Lower leg skin (tissue), 4 donors: Measurements from ENCODE around the gene HOXB1. TPM values are rescaled to one million over a fixed set of nuclear protein-coding genes. Genes with fewer than 3 reads are reported as not detected.

Experiments
- DNase-seq, 2 donors: peaks; one replicate each; pipeline ENCODE4 v3.0.0-alpha.2; 2019; ENCODE audit warnings: low spot score in 2 of 2
- H3K4me3 ChIP-seq: fragments of 200-600 bp; sonication (generic); 2 replicates; pipeline ENCODE4 v1.5.1; 2017; ENCODE audit warnings: mild to moderate bottlenecking, low read depth; ENCODE audit not compliant: poor library complexity, severe bottlenecking
- POLR2A ChIP-seq, 2 donors: fragments of 450-650 bp; IDR thresholded peaks; one replicate each; pipeline ENCODE4 v1.6.1; 2016 to 2017; ENCODE audit warnings: antibody characterized with exemption in 2 of 2, mild to moderate bottlenecking in 1 of 2, moderate library complexity in 1 of 2
- WGBS, 2 donors: methylation state at CpG; one replicate each; pipeline ENCODE4 v1.1.5; 2018; 5-methylcytosine and 5-hydroxymethylcytosine counted together
- intact Hi-C: fragments of 100-400 bp; cut with DNase I; formaldehyde crosslinking; loops from one replicate; pipeline ENCODE4 v1.15.0; 2023; ENCODE audit warnings: low total_unique reads
- total RNA-seq, 4 donors: library from RNA; depleted of rRNA; stranded (reverse); fragments of >200 nt; gene quantifications; one replicate each; pipeline ENCODE4 v1.1.0, GENCODE V29; 2016
- TF ChIP-seq, protein P1 (sequence below), 3 donors: fragments of 450-650 bp; IDR thresholded peaks; one replicate each; pipeline ENCODE4 v1.5.1; 2016; ENCODE audit warnings: antibody characterized with exemption in 3 of 3, mild to moderate bottlenecking in 3 of 3, moderate library complexity in 2 of 3

Gene HOXB1
- total RNA-seq, 4 donors from 2014 or later: 0.19 to 0.52 TPM; not detected in 2

DNA sequence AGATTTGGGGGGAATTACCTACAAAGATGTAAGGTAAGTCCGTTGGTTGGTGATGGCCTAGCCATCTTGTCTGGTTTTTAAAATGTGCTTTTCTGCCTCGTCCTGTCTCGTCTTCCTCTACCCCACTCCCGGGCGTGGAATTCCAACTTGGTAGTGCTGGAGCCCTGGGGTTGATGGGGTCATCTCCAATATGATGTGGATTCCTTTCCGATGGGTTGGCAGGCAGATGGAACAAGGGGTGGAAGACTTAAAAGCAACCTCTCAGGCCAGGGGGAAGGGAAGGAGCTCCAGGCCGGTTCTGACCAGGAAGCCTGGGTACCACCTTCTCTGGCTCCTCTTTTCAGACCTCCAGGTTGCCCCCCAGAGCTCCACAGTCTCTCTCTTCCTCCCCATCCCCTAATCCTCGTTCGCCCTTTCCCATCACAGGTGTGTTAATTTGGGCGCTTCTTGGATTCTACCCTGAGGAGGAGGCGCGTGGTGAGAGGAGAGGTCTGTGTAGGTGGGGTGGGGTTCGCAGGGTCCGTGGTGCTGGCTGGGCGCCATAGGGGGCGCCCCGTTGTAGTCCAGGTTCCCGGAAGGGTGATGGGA lies 19.2 kb upstream of the HOXB1 start:
- no peak overlapping the region for H3K4me3 ChIP-seq
- 78 to 81% methylated on average over 18 of the region's 18 CpGs for WGBS, 2 donors
- no peak for TF ChIP-seq POLR2A (IDR thresholded peaks at IDR 0.05)
- TF ChIP-seq, protein P1, sequence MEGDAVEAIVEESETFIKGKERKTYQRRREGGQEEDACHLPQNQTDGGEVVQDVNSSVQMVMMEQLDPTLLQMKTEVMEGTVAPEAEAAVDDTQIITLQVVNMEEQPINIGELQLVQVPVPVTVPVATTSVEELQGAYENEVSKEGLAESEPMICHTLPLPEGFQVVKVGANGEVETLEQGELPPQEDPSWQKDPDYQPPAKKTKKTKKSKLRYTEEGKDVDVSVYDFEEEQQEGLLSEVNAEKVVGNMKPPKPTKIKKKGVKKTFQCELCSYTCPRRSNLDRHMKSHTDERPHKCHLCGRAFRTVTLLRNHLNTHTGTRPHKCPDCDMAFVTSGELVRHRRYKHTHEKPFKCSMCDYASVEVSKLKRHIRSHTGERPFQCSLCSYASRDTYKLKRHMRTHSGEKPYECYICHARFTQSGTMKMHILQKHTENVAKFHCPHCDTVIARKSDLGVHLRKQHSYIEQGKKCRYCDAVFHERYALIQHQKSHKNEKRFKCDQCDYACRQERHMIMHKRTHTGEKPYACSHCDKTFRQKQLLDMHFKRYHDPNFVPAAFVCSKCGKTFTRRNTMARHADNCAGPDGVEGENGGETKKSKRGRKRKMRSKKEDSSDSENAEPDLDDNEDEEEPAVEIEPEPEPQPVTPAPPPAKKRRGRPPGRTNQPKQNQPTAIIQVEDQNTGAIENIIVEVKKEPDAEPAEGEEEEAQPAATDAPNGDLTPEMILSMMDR (IDR thresholded peaks at IDR 0.05): no peak
- no peak for DNase-seq
- intact Hi-C loops: no loop called here

DNA sequence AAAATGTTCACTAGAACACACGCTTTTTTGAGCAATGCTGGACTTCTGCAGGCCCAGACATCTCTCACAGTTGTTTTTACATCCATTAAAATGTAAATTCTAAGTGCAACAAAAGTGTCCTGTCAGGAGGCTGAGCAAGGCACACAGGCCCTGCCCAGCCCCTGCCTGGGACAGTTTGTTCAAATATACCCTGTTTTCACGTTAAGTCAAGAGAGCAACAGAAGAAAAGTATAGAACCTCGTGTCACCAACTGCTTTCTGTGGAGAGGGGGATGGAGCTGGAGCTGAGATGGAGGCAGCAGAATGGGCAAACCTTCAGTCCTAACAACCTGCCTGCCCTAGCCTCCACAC lies 18.4 kb upstream of the HOXB1 start:
- TF ChIP-seq, protein P1 (IDR thresholded peaks at IDR 0.05): no peak
- TF ChIP-seq POLR2A (IDR thresholded peaks at IDR 0.05): no peak
- DNase-seq: no peak
- intact Hi-C loops: no loop called here
- H3K4me3 ChIP-seq: no peak overlapping the region
- 75 to 76% methylated on average over 3 of the region's 3 CpGs for WGBS, 2 donors

DNA sequence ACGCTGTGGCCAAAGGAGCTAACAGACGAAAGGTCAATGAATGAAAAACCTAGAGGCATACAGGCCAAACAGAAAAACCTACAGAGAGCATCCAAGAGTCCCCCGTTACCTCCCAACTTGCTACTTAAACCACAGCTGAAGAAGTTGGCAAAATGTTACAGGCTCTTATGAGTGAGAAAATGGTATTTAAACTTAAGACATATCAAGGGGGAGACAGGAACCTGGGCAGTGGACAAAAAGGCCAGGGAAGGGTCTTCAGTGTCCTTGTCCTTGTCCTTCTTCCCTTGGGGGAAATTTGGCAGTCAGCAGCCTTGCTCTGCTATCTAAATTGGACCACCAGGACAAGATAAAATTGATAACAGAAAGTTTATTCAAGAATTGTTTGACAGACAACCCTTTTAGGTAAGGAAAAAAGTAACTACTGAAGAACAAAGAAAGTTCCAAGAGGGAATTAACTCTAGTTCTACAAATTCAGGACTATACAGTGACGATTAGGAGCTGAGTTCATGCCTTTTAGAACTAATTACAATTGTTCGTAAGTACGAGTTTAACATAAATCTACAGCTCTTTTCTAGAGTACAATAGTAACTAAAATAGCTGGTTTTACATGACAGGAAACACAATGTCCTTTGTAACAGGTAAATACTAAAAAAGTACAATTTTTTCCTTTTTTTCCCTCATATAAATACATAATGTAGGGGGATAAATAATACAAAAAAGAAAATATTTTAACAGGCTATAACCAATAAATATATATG lies 17.9 kb upstream of the HOXB1 start:
- TF ChIP-seq, protein P1 (IDR thresholded peaks at IDR 0.05): no peak
- TF ChIP-seq POLR2A (IDR thresholded peaks at IDR 0.05): no peak
- DNase-seq: no peak
- WGBS, 2 donors: 70% methylated on average over 6 of the region's 6 CpGs
- intact Hi-C loops: no loop called here
- no peak overlapping the region for H3K4me3 ChIP-seq

DNA sequence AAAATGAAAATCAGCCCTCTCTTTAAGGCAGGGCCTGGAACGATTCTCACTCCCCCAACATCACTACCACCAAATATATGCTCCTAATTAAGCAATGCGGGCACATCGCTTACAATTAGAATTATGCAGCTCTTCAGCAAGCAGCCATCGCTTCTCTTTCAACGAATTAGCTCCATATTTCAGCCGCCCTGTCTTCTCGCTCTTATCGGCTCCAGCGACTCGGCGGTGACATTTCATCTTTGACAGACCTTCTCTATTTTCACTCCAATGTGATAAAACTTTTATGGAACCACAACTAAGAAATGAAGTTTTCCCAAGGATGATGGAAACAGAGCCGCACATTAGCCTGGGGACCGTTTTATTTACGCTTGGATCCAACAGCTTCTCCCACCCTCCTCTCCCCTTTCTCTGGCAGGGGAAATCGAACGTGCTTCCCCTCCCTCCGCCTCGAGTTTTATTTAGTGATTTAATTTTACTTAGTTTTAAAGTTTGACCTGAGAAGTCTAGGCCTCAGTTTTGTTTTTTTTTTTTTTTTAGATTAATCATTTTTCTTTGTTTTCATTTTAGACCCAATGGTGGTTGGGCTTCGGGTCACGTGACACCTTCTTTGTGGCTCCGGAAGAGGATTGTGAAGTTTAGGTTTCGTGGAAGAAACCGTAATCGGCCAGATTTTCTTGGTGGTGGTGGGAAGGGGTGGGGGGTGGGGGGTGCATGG lies 17.2 kb upstream of the HOXB1 start:
- WGBS, 2 donors: 52% methylated on average over 24 of the region's 24 CpGs
- intact Hi-C loops: no loop called here
- DNase-seq: no peak
- H3K4me3 ChIP-seq: no peak overlapping the region
- TF ChIP-seq POLR2A (IDR thresholded peaks at IDR 0.05): no peak
- TF ChIP-seq, protein P1 (IDR thresholded peaks at IDR 0.05): no peak

DNA sequence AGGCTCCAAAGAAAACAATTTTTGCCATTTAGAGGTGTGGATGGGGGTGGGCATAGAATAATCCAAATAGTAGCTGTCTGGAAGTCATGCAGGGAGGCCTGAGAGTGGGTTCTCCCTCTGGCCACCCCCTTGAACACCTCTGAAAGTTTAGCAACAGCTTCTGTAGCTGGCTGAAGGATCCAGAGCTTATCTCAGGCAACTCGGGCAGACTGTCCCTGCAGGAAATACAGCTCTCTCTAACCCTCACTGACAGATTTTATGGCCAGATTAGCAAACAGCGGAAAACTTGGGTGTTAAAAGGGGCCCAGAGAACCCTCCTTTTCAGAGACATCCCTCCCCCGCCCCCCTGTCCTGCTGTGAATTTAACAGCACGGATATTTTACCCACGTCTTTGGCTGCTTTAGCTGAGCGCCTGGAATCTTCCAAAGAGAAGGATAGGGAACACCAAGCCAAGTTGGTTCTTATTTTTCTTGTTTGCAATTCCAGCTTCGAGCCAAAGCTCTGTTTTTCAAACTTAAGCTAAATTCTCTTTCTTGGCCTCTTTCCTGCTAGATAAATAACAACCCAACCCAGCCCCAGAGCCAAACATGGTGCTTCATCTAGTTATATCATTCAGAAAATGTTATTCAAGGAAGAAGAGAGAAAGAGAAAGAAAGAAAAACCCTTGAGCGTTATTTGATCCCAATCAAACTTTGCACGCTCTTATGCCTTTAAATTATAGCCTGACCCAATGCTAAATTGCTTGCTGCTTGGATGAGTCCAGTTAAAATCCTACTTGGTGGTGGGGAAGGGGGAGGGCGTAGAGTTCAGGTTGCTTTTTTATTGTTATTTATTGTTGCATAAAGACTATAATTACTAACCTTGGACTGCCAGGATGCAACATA lies 16.4 kb upstream of the HOXB1 start:
- no peak overlapping the region for H3K4me3 ChIP-seq
- no peak for TF ChIP-seq POLR2A (IDR thresholded peaks at IDR 0.05)
- intact Hi-C loops: no loop called here
- no peak for DNase-seq
- 19 to 20% methylated on average over 10 of the region's 10 CpGs for WGBS, 2 donors
